NCI-H524 (cell line): Measurements from ENCODE around the gene PHOX2A.
A peak's percentile ranks its signal among the peaks of the same experiment; 100 is the strongest.

Experiments used
- DNase-seq, 2 experiments: peaks; one replicate each; lab custom pipeline; 2025; lab: John Stamatoyannopoulos, UW

PHOX2A gene

DNA sequence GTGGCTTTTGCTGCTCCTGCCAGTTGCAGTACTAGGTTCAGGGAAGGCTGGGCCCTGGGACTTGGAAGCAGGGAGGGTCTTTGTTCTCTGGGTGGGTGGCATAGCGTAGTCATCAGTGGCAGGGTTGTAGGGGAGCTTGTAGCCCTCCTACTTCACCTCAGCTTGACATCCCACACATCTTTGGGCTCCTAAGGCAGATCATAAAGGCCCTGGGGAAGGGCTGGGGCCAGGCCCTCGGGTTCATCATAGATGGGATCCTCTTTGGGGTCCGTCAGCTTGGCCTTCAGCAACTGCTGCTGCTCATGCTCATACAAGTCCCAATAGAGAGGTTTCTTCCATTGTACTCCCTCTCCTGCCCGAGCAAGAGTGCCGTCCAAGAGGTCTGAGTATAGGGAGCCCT is 6.0 kb upstream of the PHOX2A start:
- no peak for DNase-seq

DNA sequence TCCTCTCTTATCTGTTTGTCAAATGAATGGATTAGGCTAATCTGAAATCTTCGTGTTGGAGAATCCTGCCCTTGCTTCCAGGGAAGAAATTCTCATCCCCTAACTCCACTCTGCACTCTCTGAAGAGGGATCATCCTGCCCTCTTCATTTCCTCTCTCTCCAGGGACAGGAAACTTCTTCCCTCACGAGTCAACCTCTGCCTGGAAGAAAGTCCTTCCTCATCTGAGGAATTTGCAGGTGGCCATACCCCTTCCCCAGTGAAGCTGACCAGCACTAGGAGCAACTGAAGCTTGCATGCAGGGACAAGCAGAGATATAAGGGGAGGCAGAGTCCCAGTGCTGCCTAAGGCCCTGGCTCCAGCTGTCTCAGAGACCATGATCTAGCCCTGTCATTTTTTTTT is 3.6 kb upstream of the PHOX2A start:
- no peak for DNase-seq

DNA sequence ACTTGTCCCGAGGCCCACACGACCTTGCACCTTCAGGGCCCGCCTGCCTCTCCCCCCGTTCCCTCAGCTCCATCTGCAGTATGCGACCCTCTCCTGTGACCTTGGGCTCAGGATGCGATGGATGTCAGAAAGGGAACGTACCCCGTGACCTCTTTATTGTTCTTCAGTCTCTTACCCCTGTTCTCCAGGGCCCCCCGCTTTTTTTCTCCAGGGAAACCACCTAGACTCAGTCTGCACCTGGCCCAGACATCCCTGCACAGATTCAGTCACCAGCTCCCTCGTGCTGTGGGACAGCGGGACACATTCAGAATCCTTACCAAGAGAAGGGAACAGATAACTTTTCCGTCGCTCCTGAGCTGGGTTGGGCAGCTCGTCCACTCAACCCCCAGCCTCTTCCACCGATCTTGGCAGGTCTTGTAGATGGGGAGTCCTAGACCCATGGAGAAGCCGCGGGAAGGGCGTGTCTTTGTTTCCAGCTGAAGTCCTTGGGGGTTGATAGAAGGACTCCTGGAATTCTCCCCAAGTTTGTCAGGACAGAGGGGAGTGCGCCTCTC is 1.4 kb upstream of the PHOX2A start:
- no peak for DNase-seq

DNA sequence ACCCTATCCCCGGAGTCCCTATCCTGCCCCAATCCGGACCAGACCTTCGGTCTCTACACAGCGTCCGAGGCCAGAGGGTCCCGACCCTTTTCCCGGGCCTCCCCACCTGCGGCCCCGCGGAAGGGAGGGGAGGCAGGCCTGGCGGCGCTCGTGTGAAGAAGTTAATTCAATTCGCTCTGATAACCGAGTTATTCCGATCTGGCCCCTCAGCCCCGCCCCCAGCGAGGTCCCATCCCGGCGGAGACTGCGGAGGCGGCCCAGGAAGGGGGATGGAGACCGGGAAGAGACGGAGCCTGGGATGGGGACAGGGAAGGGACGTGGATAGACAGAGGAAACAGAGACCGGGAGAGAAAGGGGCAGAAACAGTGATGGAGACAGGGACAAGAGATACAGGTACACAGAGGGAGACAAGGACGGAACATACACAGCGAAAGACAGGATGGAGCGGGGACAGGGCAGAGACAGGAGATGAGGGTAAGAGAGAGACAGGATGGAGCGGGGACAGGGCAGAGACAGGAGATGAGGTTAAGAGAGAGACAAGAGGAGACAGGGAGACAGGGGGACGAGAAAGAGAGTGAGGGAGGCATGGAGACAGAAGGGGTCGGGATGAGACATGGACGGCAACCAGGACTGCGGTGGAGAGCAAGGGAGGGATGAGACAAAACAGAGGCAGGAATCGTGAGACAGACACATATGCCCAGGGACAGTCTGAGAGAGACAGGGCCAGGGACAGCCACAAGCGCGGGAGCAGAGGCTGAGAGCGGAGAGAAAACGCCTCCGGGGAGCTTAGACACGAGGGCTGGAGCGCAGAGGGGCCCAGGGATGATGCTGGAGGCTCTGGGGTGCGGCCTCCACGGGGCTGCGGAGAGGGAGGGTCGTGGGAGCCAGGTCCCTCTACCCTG is 636 bp upstream of the PHOX2A start:
- no peak for DNase-seq

DNA sequence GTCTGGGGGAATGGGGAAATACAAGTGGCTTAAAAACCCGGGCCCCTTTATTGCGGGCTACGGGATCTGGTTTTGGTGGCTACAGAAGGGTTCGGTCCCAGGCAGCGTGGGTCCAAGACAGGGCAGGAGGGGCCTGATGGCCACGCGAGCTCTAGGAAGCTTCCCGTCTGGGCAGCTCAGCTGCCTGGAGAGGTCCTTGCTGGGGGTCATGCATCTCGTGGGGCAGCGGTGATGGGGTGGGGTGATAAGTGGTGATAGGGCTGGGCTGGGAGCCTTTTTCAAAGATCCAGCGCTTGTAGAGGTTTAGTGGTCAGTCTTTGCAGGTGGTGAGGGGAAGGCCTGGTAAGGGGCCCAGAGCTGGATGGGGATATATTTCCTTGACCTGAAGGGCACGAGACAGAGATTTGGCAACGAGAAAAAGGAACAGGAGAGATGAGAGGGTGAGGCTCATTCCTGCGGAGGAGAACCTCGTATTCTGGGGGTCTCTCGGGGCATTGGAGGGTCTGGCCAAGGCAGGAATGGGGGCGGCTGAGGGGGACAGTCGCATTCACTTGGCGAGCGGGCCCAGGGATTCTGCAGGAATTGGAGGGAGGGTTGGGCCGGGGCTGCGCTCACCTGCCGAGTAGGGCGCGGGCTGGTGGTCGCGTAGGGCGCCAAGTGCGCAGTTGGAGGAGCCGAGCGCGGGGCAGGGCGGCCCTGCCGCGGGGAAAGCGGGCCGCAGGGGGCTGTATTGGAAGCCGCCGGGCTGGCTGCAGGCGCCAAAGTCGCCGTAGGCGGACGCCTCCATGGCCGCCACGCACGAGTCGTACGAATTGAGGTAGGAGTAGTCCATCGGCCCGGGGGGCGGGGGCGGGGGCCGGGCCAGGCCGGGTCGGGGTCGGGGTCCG is 560 bp downstream of the PHOX2A start:
- no peak for DNase-seq

DNA sequence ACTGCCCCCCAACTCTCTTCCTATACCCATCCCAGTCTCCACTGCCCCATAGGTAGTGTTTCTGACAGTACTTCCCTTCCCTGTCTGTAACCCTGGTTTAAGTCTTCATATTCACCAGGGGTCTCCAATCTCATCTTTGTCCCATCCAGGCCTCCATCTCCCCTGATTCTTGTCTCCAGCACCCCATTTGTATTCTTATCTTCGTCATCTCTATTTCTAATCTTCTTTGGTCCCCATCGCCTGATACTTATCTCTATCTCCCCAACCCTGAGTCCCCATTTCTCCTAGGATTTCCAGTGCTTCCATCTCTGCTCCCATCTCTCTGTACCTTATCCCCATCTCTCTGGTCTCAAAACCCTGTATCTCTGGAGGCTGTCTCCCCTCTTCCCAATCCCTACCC is 1.8 kb downstream of the PHOX2A start:
- no peak for DNase-seq

DNA sequence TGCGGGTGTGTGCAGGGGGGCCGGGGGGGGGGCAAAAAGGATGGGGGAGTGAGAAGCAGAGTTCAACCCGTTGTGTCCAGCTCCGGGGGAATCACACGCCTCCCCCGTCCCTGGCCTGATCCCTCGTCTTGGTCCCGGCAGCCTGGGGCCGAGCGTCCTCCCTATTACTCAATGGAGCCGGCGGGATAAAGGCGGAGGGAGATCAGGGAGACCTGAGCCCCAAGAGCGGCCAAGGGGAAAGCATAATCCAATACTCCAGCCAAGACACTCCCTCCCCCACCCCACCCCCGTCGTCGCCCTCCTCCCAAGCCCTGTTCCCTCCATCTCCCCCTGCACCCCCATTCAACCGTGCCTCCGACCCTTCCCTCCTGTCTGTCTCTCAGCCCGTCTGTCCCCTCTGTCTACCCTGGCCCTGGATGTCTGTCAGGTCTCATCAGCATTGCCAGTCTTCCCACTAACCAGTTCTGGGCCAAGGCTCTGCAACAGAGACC is 2.6 kb downstream of the PHOX2A start:
- no peak for DNase-seq

DNA sequence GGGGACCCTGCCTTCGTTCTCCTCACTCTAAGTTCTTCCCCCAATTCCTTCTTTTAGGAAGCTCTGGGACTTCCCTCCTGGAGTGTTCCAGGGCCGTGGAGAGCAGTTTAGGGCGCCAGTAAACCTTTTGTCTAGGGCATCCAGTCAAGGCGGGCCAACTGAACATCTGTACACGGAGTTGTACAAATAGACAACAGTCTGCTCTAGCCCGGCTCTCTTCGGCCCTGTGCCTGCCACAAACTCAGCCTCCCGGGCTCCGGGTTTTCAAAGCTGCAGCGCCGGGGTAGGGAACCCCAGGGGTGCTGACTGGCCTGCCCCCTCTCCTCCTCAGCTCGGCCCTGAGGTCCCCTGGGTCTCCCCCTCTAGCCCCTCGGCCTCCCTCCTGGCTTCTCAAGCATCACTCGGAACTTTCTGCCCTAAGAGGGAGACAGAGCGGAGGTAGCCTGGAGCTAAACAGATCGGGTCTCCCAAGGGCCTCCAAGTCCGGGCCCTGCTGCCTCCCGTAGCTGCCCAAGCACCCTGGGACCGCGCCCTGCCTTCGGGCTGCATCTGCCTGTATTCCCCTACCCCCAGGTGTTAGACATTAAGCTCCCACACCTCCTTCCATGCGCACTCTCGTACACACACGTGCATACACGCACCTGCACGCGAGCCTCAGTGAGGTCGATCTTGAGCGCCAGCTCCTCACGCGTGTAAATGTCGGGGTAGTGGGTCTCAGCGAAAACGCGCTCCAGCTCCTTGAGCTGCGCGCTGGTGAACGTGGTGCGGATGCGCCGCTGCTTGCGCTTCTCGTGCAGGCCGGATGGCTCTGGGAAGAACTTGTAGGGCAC is 3.3 kb downstream of the PHOX2A start:
- peak in 1 of 2 experiments; percentile 21 for DNase-seq

DNA sequence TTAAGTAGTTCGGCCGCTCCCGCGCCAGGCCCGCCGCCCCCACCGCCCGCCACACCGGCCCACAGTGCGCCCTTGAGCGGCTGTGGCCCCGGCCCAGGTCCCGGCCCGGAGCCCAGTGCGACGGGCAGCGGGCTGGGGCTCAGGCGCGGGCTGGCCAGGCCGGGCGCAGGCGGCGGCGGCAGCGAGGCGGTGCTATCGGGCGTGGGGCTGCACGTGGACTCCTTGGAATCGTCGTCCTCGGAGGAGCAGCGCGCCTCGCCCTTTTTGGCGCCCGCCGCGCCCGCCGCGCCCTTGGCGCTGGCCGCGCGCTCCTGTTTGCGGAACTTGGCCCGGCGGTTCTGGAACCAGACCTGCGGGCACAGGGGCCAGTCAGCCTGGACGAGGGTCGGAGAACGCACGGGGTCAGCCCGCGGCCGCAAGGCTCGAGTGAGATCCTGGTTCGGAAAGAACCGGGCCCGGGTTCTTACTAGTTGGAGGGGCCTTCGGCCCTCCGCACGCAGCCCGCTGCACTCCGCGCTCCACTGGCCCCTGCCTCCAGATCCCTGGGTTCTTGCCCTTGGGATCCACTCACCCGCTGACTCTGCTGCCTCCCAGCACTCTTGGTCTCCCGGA is 4.0 kb downstream of the PHOX2A start:
- peak in 1 of 2 experiments; percentile 26 for DNase-seq

DNA sequence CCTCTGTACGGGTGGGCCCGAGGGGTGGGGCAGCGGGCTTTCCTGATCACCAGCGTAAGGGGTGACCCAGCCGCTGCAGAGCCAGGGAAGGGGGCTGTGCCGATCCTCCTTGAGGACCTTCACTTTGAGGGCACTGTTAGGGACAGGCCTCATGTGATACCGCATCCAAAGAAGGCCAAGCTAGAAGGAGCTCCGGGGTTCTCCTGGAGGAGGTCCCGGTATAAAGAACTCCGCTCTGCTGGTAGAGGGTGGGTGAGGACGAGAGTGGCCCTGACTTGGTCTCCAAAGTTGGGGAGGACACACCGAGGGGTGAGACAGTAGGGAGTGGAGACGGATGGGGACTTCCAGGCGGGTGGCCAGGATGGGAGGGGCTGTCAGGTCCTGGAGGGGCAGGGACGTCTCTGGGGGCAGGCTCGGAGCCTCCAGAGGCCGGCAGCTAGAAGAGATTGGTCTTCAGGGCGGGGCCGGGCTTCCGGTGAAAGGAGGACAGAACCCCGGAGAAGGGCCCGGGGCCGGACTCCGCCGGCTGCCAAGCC is 4.6 kb downstream of the PHOX2A start:
- DNase-seq: no peak

DNA sequence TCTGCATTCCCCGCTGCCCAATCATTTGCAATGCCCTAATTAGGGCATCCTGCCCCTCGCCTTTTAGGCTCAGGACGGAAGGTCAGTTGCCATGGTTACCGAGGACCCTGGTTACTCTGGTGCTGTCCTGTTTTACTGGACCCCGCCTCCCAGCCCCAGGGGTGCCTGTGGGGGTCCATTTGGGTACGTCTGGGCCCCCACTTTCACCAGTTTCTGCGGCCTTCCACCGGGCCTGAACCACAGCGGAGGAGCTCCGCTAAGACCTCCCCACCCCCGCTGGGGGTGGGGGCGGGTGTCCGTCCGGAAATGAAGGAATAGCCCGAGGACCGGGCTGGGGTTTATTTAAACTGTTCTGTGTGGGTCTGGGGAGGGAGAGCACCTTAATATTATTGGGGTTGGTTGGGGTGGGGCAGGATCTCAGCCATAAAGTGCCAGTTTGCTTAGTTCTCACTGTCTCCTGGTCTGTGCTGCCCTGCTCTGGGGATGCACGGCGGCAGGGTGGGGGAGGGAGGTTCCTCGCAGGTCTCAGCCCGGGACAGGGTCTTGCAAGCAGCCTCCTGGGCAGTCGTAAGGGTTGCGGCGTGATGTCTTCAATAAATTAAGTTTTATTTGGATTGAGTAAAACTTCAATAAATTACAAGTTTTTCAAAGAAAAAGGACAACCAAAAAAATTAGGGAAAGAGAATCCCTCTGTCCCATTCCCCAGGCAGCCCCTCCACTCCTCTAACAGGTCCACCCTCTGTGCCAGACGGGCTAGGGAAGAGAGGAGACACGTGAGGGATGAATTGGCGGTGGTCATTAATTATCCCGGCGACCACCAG is 5.3 kb downstream of the PHOX2A start:
- no peak for DNase-seq

DNA sequence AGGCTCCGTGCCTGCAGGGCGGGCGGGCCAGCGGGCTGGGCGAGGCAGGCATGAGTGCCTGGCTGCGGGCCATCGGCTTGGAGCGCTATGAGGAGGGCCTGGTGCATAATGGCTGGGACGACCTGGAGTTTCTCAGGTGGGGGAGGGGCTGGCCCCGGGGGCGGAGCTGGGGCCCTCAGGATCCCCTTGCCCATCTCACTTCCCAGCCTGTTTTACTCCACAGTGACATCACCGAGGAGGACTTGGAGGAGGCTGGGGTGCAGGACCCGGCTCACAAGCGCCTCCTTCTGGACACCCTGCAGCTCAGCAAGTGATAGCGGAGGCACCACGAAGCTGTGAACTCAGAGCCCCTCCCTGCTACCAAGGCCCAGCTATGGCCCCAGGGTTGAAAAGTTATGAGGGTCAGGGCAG is 5.9 kb downstream of the PHOX2A start:
- peak in 1 of 2 experiments; percentile 21 for DNase-seq

DNA sequence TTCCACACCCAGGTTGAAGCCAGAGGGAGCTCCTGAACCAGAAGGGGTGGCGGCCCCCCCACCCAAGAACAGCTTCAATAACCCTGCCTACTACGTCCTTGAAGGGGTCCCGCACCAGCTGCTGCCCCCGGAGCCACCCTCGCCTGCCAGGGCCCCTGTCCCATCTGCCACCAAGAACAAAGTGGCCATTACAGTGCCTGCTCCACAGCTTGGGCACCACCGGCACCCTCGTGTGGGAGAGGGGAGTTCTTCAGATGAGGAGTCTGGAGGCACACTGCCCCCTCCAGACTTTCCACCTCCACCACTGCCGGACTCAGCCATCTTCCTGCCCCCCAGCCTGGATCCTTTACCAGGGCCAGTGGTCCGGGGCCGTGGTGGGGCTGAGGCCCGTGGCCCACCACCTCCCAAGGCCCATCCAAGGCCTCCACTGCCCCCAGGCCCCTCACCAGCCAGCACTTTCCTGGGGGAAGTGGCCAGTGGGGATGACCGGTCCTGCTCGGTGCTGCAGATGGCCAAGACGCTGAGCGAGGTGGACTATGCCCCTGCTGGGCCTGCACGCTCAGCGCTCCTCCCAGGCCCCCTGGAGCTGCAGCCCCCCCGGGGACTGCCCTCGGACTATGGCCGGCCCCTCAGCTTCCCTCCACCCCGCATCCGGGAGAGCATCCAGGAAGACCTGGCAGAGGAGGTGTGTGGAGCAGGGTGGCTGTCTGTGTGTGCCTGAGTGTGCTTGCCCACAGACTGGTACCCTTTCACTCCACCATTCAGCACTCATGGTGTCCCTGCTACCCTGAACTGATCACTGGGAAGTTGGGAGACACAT is 6.7 kb downstream of the PHOX2A start:
- peak; percentile 46 to 79 for DNase-seq

DNA sequence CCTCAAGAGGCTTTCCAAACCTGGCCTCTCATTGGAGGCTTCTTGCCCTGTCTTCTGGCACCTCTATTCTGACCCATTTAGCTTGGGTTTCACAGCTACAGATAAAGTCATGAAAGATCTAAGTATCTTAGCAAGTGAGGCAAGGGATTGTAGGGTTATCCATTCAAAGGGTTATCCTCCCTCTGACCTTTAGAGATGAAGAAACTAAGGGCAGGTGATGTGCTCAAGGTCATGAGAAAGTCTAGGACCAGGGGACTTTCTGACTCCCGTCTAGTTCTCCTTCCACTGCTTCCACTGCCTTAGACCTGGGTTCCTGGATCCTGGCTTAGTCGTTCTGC is 7.2 kb downstream of the PHOX2A start:
- DNase-seq: no peak

DNA sequence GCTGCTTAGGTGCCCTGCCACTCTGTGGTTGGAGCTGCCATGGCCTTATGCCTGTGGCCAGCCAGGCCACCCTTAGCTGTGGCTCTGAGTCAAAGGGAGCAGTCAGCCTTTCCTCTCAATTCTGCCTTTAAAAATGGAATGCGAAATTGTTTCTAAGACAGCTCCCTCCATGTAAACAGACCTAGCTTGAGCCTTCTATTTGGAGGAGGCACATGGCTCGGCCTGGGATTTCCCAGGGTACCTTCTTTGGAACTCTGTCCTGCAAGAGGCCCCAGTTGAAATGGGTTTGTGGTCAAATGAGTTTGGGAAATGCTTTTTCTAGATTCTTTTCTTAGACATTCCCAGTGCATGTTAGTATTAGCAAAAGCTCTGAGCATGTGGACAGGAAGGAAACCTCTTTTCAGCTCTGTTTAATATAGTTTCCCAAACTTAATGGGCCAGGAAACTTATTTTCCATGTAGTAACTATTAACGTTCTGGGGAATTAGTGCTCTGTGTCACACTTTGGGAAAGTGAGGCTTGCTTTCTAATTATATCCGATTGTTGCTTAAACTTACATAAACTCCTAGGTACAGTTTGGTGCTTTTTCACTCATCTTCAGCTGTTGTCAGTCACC is 7.8 kb downstream of the PHOX2A start:
- no peak for DNase-seq

DNA sequence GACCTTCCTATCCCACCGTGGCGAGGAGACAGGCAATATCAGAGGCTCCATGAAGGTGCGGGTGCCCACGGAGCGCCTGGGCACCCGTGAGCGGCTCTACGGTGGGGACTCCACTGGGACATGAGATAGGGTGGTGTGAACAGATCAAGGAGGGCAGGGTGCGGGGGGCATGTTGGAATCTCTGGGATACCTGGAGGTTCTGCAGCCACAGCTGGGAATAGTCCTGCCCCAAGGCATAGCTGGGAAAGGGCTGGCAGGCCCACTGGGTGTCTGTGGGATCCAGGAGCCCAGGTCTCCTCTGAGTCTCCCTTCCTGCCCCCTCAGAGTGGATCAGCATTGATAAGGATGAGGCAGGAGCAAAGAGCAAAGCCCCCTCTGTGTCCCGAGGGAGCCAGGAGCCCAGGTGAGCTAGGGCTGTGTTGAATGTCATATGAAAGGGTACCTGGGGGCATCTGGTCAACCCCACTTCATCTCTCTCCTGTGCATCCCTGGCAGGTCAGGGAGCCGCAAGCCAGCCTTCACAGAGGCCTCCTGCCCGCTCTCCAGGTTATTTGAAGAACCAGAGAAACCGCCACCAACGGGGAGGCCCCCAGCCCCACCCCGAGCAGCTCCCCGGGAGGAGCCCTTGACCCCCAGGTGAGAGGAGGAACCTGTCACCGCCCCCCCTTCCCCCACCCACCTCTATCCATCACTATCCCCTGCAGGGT is 8.5 kb downstream of the PHOX2A start:
- DNase-seq: no peak

DNA sequence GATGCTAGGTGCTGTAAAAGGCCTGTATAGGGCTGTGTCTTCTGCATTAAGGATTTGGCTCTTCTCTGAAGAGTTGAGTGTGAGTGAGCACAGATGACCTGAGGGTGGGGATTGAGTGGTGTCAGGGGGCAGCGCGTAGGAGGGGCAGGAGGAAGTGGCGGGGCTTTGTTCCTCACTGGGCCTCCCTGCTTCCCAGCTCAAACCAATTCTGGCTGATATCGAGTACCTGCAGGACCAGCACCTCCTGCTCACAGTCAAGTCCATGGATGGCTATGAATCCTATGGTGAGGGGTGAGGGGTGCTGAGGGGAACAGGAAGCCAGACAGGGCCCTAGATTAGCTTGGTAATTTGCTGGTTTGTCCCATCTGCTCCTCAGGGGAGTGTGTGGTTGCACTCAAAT is 9.1 kb downstream of the PHOX2A start:
- DNase-seq: no peak

DNA sequence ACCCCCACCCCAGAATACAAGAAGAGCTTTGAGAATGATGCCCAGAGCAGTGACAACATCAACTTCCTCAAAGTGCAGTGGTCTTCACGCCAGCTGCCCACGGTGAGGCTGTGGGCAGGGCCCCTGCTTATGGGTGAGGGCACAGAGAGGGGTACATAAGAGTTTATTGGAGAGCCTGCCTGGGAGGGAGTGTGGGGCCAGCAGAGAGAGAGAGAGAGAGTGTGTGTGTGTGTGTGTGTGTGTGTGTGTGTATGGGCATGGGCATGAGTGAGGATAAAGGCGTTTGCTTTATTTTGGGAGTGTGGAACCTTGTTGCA is 9.5 kb downstream of the PHOX2A start:
- DNase-seq: no peak
